Measurements from ENCODE around the gene RUBCNL.

The RUBCNL gene

GRCh38 chr13:46360604-46361003, 26.4 kb downstream of the RUBCNL start:
- 0 out of 2 replicates have a peak, but pooled peaks cover 1% of the 10 kb centered on the region for H3K36me3 ChIP-seq (ENCODE audit: low read depth)
- H3K27ac ChIP-seq (ENCODE audit: poor library complexity, severe bottlenecking), result no peak overlapping the region

GRCh38 chr13:46359714-46360113, 27.3 kb downstream of the RUBCNL start:
- Histone ChIP-seq H3K36me3 (ENCODE audit: low read depth) (0 out of 2 replicates have a peak, but pooled peaks cover 3% of the 10 kb centered on the region), H3K9me3 (ENCODE audit: severe bottlenecking) (no peaks in the 10 kb centered on the region), H3K4me3 (ENCODE audit: severe bottlenecking) (no peak overlapping the region), H3K27ac (ENCODE audit: poor library complexity, severe bottlenecking) (peak overlapping the region; percentile 28), H3K27me3 (ENCODE audit: insufficient read depth, poor library complexity, severe bottlenecking) (no peaks in the 10 kb centered on the region), H3K4me1 (ENCODE audit: insufficient read depth, poor library complexity, severe bottlenecking) (peaks cover 20% of the 10 kb centered on the region)
- ATAC-seq (ENCODE audit: low read depth) (peak; percentile 68; the same call in 2 of the 3 replicates), DNase-seq (ENCODE audit: low spot score) (no peak)
- no peak for TF ChIP-seq CTCF (IDR thresholded peaks at IDR 0.05; ENCODE audit: poor library complexity, severe bottlenecking)

More at GRCh38 chr13:46360604-46361003, 26.4 kb downstream of the RUBCNL start:
- Histone ChIP-seq H3K4me3 (ENCODE audit: severe bottlenecking) (no peak overlapping the region), H3K4me1 (ENCODE audit: insufficient read depth, poor library complexity, severe bottlenecking) (peaks cover 14% of the 10 kb centered on the region), H3K9me3 (ENCODE audit: severe bottlenecking) (no peaks in the 10 kb centered on the region), H3K27me3 (ENCODE audit: insufficient read depth, poor library complexity, severe bottlenecking) (no peaks in the 10 kb centered on the region)
- no peak for TF ChIP-seq CTCF (IDR thresholded peaks at IDR 0.05; ENCODE audit: poor library complexity, severe bottlenecking)
- DNase-seq (ENCODE audit: low spot score) (no peak), ATAC-seq (ENCODE audit: low read depth) (no peak)

GRCh38 chr13:46355901-46356590, 31.0 kb downstream of the RUBCNL start:
- DNase-seq (ENCODE audit: low spot score) (no peak), ATAC-seq (ENCODE audit: low read depth) (no peak)
- TF ChIP-seq CTCF (IDR thresholded peaks at IDR 0.05; ENCODE audit: poor library complexity, severe bottlenecking), result no peak
- Histone ChIP-seq H3K4me3 (ENCODE audit: severe bottlenecking) (no peak overlapping the region), H3K27ac (ENCODE audit: poor library complexity, severe bottlenecking) (peak overlapping the region; percentile 89), H3K9me3 (ENCODE audit: severe bottlenecking) (peaks cover 3% of the 10 kb centered on the region), H3K27me3 (ENCODE audit: insufficient read depth, poor library complexity, severe bottlenecking) (no peaks in the 10 kb centered on the region), H3K4me1 (ENCODE audit: insufficient read depth, poor library complexity, severe bottlenecking) (peaks cover 15% of the 10 kb centered on the region), H3K36me3 (ENCODE audit: low read depth) (0 out of 2 replicates have a peak, but pooled peaks cover 3% of the 10 kb centered on the region)

GRCh38 chr13:46355088-46355468, 32.0 kb downstream of the RUBCNL start:
- TF ChIP-seq CTCF (IDR thresholded peaks at IDR 0.05; ENCODE audit: poor library complexity, severe bottlenecking), result no peak
- no peak for DNase-seq (ENCODE audit: low spot score)
- Histone ChIP-seq H3K27ac (ENCODE audit: poor library complexity, severe bottlenecking) (peak overlapping the region; percentile 89), H3K36me3 (ENCODE audit: low read depth) (0 out of 2 replicates have a peak, but pooled peaks cover 3% of the 10 kb centered on the region), H3K9me3 (ENCODE audit: severe bottlenecking) (peaks cover 3% of the 10 kb centered on the region), H3K4me1 (ENCODE audit: insufficient read depth, poor library complexity, severe bottlenecking) (peaks cover 15% of the 10 kb centered on the region), H3K4me3 (ENCODE audit: severe bottlenecking) (no peak overlapping the region), H3K27me3 (ENCODE audit: insufficient read depth, poor library complexity, severe bottlenecking) (no peaks in the 10 kb centered on the region)
- no peak; the same call in 2 of the 3 replicates for ATAC-seq (ENCODE audit: low read depth)

All from RWPE2 (cell line).